HG03066 (cell line): ENCODE results near the gene SLC25A33.

ENCODE experiments used
- ATAC-seq: cut with Tn5 transposase; IDR thresholded peaks from one replicate; pipeline ENCODE4 v1.9.1; 2021; ENCODE audit warnings: low read depth; ENCODE audit not compliant: unreplicated experiment

The SLC25A33 gene

GRCh38 chr1:9599741-9600140, 60.5 kb downstream of the SLC25A33 start:
- ATAC-seq, result no peak

DNA sequence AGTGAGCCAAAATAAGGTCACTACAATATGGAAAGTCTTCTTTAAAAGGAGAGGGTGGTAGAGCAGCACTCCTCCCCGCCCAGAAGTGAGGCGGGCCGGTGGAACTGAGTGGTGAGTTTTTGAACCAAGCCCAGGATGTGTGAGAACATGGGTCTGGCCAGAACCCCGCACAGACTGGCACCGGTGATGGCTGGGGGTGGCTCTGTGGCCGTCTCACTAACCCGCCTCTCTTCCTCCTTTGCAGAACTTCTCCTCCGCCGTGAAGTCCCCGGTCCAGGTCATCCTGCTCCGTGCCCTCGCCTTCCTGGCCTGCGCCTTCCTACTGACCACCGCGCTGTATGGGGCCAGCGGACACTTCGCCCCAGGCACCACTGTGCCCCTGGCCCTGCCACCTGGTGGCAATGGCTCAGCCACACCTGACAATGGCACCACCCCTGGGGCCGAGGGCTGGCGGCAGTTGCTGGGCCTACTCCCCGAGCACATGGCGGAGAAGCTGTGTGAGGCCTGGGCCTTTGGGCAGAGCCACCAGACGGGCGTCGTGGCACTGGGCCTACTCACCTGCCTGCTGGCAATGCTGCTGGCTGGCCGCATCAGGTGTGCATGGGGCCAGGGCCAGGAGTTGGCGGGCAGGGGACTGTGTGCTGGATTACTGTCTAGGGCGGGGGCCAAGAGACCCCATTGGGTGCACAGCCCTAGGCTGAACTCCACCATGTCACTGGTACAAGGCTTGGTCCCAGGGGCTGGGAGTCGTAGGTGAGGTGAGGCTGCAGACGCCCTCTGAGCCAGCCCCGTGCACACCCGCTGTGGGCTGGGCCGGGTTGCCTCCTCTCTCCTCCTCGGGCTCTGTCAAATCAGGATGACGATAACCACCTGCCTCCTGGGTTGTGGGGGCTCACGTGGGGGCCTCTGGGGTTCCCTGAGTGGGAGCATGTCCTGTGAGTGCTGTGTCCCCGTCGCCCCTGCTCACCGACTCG, 61.9 kb downstream of the SLC25A33 start:
- ATAC-seq, result no peak

DNA sequence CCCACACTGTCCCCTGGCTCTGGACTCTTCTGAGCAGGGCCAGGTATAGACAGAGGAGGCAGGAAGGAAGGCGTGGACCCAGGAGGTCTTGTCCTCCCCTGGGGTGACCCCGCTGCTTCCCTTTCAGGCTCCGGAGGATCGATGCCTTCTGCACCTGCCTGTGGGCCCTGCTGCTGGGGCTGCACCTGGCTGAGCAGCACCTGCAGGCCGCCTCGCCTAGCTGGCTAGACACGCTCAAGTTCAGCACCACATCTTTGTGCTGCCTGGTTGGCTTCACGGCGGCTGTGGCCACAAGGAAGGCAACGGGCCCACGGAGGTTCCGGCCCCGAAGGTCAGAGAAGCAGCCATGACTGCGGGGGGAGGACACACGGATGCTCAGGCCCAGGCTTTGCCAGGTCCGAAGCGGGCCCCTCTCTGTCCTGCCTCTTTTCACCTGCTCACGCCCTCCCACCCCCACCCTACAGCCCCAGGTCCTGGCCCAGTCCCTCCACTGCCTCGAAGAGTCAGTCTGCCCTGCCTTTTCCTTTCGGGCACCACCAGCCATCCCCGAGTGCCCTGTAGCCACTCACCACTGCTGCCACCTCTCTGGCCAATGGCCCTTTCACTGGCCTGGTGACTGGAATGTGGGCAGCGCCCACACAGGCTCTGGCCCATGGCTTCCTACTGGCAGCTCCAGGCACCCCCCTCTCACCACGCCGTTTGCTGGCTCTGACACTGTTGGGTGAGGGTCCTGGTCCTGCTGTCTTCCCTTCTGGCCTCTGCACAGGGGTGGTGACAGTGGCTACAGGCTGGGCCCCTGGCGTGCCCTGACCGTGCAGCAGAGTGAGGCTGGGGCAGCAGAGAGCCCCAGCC, 62.9 kb downstream of the SLC25A33 start:
- no peak for ATAC-seq

GRCh38 chr1:9602794-9603167, 63.5 kb downstream of the SLC25A33 start:
- ATAC-seq, result no peak

DNA sequence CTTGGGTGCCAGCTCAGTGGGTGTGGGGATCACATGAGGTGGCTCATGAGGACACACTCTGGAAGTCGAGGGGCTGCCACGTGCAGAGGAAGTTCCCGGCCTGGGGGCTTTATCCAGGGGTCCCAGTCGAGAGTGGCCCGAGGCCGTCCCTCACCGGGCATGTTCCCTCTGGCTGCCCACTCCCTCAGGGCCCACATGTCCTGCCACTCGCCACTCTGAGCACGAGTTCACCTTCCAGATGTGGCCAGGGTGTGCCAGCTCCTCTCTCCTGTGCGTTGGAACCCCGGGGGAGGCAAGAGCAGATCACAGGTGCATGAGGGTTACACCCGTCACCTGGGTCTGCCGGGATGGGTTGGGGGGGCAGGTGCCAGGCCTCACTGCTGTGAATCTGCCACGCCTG, 64.0 kb downstream of the SLC25A33 start:
- ATAC-seq, result no peak

DNA sequence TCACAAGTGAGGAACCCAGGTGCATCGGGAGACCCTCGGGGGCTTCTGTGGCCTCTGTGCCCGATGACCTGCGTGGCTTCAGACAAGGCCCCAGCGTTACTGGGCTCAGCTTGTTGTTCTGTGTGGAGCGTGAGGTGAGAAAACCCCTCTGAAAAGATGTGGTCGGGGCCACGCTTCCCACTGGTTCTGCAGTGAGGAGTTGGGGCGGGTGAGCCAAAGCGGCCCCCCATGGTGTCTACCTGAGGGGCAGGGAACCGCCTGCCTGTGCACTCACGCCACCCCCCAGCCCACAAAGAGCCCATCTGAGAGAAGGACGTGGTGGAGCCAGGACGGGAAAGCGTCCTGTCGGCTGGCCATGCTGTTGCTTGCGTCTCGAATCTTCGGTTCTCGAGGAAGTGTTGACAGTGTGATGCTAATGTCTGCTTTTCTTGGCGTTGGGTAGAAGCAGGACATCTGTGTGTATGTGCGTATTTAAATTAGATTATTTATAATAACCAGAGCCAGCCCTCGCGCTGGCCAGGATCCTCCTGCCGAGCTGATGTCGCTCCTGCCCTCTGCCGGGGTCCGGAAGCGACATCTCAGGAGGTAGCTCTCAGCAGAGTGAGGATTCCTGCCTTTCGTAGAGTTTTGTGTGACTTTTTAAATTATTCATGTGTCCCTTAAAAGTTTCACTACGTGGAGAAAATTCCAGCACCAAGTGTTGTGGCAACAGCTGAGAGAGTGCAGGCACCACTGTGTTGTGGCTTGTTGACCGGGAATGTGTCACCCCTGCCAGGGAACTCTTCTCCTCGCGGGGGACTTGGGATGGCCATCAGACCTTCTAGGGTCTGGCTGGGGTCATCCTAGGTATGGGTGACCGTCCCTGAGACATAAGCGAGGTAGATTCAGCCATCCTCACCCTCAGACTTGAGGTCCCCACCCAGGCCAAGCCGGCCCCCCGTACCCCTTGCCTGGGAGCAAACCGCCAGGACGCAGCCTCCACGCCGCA, 64.8 kb downstream of the SLC25A33 start:
- ATAC-seq, result no peak

DNA sequence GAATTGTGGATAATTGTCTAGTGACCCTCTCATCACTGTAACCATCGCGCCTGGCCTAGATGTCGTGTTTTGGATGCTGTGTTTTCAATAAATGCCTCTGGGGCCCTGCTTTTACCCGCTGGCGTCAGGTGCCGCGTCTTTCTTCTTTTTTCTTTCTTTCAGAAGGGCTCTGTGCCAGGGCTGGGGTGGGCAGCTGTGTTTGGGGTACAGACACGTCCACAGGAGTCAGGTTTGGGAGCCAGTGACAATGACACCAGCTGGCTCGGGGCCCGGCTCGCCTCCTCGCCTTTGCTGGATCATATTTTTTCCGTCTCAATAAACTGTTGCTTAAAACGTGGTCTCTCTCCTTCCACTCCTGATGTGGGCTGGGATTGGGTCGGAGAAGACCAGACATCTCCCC, 65.6 kb downstream of the SLC25A33 start:
- no peak for ATAC-seq

- ATAC-seq, result no peak
Observed at GRCh38 chr1:9605946-9606455, 66.7 kb downstream of the SLC25A33 start.

GRCh38 chr1:9606458-9606857, 67.2 kb downstream of the SLC25A33 start:
- ATAC-seq, result no peak

GRCh38 chr1:9606948-9607347, 67.7 kb downstream of the SLC25A33 start:
- no peak for ATAC-seq

GRCh38 chr1:9607352-9607751, 68.1 kb downstream of the SLC25A33 start:
- no peak for ATAC-seq

GRCh38 chr1:9609998-9610397, 70.7 kb downstream of the SLC25A33 start:
- ATAC-seq, result no peak

- no peak for ATAC-seq
Observed at GRCh38 chr1:9610548-9610947, 71.3 kb downstream of the SLC25A33 start.

DNA sequence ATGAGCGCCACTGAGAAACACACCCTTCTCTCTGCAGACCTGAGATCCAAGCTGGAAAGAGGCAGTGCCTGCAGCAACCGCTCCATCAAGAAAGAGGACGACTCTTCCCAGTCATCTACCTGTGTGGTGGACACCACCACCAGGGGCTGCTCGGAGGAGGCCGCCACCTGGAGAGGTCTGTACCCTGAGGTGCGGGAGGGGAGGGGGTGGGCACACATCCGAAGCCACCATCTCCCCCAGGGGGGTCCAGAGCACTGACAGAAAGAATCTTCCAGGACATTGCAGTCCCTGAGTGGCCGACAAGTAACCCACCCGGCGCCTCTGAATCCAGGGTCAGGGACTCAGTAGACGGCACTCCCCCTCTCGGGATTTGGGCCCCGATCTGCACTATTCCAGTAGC, 72.5 kb downstream of the SLC25A33 start:
- ATAC-seq, result no peak

- no peak for ATAC-seq
Observed at GRCh38 chr1:9612162-9612845, 73.0 kb downstream of the SLC25A33 start.

DNA sequence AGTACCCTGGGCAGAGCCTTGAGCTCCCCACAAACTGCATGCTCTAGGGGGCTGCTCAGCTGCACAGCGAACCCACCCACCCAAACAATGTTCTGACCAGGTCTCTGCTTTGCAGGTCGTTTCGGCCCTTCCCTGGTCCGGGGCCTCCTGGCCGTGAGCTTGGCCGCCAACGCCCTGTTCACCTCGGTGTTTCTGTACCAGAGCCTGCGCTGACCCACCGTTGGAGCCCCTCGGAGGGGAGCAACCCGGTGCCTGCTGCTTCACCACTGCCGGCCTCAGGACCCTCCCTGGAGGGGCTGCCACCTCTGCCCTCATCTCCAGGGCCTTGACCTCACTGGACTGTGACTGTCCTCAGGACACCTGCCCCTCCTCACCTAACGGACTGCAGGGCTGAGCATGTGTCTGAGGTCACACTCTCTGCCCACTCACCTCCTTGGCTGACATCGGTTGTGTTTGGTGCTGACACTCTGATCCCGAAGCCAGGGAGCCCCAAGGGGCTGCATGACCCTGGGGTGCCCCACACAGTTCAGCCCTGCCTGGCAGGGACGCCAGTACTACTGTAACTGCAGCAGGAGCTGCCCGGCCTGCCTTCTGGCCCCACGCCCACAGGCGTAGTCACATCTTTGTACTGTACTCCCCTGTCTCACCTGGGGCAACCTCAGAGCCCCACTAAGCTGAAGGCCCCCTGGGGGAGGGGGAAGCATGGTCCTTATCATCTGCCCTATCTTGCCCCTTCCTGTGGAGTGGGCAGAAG, 73.8 kb downstream of the SLC25A33 start:
- ATAC-seq, result no peak

DNA sequence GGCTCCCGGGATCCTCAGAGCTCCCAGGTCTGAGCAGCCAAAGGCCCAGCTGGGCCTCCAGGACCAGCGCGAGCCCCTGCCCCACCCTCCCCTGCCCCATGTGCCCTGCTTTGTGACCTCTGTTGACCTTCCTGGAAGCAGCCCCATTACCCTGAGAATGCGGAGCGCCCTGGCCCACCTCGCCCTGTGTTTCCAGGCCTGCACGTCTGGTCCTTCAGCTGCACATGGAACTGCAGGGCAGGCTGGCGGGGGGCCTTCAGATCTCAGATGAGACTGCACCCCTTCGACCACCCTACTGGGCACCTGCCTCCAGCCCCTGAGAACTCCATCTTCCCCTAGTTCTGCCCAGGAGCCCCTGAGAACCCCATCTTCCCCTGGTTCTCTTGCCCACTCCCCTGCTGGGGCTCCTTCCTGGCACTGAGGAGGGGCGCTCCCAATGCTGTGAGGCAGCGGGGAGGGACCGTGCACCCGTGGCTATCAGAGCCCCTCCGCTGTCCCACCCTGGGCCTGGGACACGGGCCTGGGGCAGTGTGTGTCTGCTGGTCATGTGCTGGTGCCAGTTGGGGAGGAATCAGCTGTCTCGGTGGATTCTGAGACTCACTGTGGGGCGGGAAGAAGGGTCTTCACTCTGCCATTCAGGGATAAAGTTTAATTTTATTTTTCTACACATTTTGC, 74.5 kb downstream of the SLC25A33 start:
- no peak for ATAC-seq

DNA sequence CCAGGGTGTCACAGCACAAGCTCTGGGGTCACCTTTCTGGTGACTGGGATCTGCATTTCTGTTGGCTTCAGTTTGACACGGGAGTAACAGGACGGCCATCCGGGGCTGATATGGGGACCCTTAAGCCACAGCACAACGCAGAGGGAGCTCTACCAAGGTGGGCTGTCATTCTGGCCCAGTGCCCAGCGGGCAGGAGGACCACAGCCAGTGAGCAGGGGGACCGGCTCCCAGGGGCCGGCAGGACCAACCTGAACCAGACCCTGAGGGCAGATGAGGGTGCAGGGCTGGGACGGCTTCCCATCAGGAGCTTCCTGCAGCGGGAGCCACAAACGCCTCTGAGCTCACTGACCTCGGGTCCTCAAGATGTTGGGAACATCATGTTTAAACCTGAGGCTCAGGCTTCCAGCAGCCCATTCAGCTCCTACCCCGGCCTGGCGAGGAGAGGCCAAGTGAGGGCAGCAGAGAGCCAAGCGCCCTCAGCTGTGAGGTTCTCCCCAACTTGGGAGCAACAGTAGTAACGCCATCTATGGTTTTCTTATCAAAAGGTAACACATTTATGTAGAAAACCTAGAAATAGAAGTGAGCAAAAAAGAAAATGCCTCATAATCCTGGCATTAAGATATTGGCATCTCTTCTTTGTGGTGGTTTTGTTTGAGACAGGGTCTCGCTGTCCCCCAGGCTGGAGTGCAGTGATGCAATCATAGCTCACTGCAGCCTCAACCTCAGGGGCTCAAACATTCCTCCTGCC, 76.2 kb downstream of the SLC25A33 start:
- no peak for ATAC-seq
